ENCODE data around the gene REXO4. TPM values are rescaled to one million over a fixed set of nuclear protein-coding genes. Genes with fewer than 3 reads are reported as not detected.

REXO4 gene
- total RNA-seq, 1 donor from 2014 or later: 35.4 TPM

- peaks cover 7% of the 10 kb centered on the region for H3K4me1 Mint-ChIP-seq
- no peak for DNase-seq (ENCODE audit: low read depth, low spot score)
- peaks cover 6% of the 10 kb centered on the region for H3K36me3 Mint-ChIP-seq (ENCODE audit: low read depth)
- H3K4me3 Mint-ChIP-seq: no peak overlapping the region
- no peaks in the 10 kb centered on the region for H3K9me3 Mint-ChIP-seq
- no peak overlapping the region for H3K27ac Mint-ChIP-seq (ENCODE audit: unreplicated experiment)
- no peaks in the 10 kb centered on the region for H3K27me3 Mint-ChIP-seq (ENCODE audit: low read depth)
- no peak for TF ChIP-seq CTCF (conservative IDR thresholded peaks at IDR 0.05)
Observed at GRCh38 chr9:133367221-133367620, 50.6 kb downstream of the REXO4 start.

- no peaks in the 10 kb centered on the region for H3K9me3 Mint-ChIP-seq
- no peak overlapping the region for H3K4me3 Mint-ChIP-seq
- DNase-seq (ENCODE audit: low read depth, low spot score): no peak
- peaks cover 7% of the 10 kb centered on the region for H3K4me1 Mint-ChIP-seq
- H3K27ac Mint-ChIP-seq (ENCODE audit: unreplicated experiment): no peak overlapping the region
- H3K36me3 Mint-ChIP-seq (ENCODE audit: low read depth): peaks cover 9% of the 10 kb centered on the region
- TF ChIP-seq CTCF (conservative IDR thresholded peaks at IDR 0.05): no peak
- no peaks in the 10 kb centered on the region for H3K27me3 Mint-ChIP-seq (ENCODE audit: low read depth)
Observed at GRCh38 chr9:133366435-133366834, 51.4 kb downstream of the REXO4 start.

- H3K4me3 Mint-ChIP-seq: no peak overlapping the region
- no peak for TF ChIP-seq CTCF (conservative IDR thresholded peaks at IDR 0.05)
- H3K4me1 Mint-ChIP-seq: peaks cover 10% of the 10 kb centered on the region
- DNase-seq (ENCODE audit: low read depth, low spot score): no peak
- H3K36me3 Mint-ChIP-seq (ENCODE audit: low read depth): peaks cover 6% of the 10 kb centered on the region
- no peaks in the 10 kb centered on the region for H3K9me3 Mint-ChIP-seq
- H3K27ac Mint-ChIP-seq (ENCODE audit: unreplicated experiment): no peak overlapping the region
- peaks cover 3% of the 10 kb centered on the region for H3K27me3 Mint-ChIP-seq (ENCODE audit: low read depth)
Observed at GRCh38 chr9:133362359-133363044, 55.3 kb downstream of the REXO4 start.

GRCh38 chr9:133361507-133362092 is 56.2 kb downstream of the REXO4 start:
- H3K27ac Mint-ChIP-seq (ENCODE audit: unreplicated experiment): no peak overlapping the region
- DNase-seq (ENCODE audit: low read depth, low spot score): no peak
- peaks cover 16% of the 10 kb centered on the region for H3K4me1 Mint-ChIP-seq
- H3K9me3 Mint-ChIP-seq: no peaks in the 10 kb centered on the region
- no peak for TF ChIP-seq CTCF (conservative IDR thresholded peaks at IDR 0.05)
- peaks cover 6% of the 10 kb centered on the region for H3K36me3 Mint-ChIP-seq (ENCODE audit: low read depth)
- H3K27me3 Mint-ChIP-seq (ENCODE audit: low read depth): peaks cover 3% of the 10 kb centered on the region
- peak overlapping the region; percentile 23 for H3K4me3 Mint-ChIP-seq

GRCh38 chr9:133360400-133361393 is 57.1 kb downstream of the REXO4 start:
- Mint-ChIP-seq H3K27ac (ENCODE audit: unreplicated experiment) (no peak overlapping the region), H3K4me3 (peak overlapping the region; percentile 54), H3K36me3 (ENCODE audit: low read depth) (peaks cover 6% of the 10 kb centered on the region)

More at GRCh38 chr9:133360400-133361393, 57.1 kb downstream of the REXO4 start:
- Mint-ChIP-seq H3K9me3 (no peaks in the 10 kb centered on the region), H3K27me3 (ENCODE audit: low read depth) (peaks cover 6% of the 10 kb centered on the region), H3K4me1 (peaks cover 16% of the 10 kb centered on the region)
- TF ChIP-seq CTCF (conservative IDR thresholded peaks at IDR 0.05): no peak
- no peak for DNase-seq (ENCODE audit: low read depth, low spot score)

Data from neural crest cell (in vitro differentiated cells).